Smooth muscle cell (in vitro differentiated cells): ENCODE data around the gene PDGFD. TPM values are rescaled to one million over a fixed set of nuclear protein-coding genes. Genes with fewer than 3 reads are reported as not detected.

Source experiments
- DNase-seq: peaks from one replicate; lab custom pipeline; 2025; ENCODE audit not compliant: unreplicated experiment; lab: John Stamatoyannopoulos, UW
- H2AFZ ChIP-seq: fragments of 200-600 bp; sonication (generic); 2 replicates; pipeline ENCODE4 v1.6.0; 2016; ENCODE audit warnings: antibody characterized with exemption, low read depth, mild to moderate bottlenecking
- H3F3A ChIP-seq: fragments of 200-600 bp; sonication (generic); 2 replicates; pipeline ENCODE4 v1.6.0; 2017; ENCODE audit warnings: antibody characterized with exemption, low read depth
- H3K27ac ChIP-seq: fragments of 200-600 bp; sonication (generic); 2 replicates; pipeline ENCODE4 v1.5.1; 2016; ENCODE audit warnings: low read depth, mild to moderate bottlenecking
- H3K27me3 ChIP-seq: fragments of 200-600 bp; sonication (generic); 2 replicates; pipeline ENCODE4 v1.6.1; 2016; ENCODE audit warnings: low read depth, mild to moderate bottlenecking
- H3K36me3 ChIP-seq: fragments of 200-600 bp; sonication (generic); 2 replicates; pipeline ENCODE4 v1.5.1; 2016; ENCODE audit warnings: low read depth
- H3K4me1 ChIP-seq: fragments of 200-600 bp; sonication (generic); 2 replicates; pipeline ENCODE4 v1.5.1; 2016; ENCODE audit warnings: low read depth
- H3K4me2 ChIP-seq: fragments of 200-600 bp; sonication (generic); 2 replicates; pipeline ENCODE4 v1.6.0; 2016; ENCODE audit warnings: mild to moderate bottlenecking
- H3K4me3 ChIP-seq: fragments of 200-600 bp; sonication (generic); 2 replicates; pipeline ENCODE4 v1.5.1; 2016; ENCODE audit warnings: mild to moderate bottlenecking
- H3K79me2 ChIP-seq: fragments of 200-600 bp; sonication (generic); 2 replicates; pipeline ENCODE4 v1.6.0; 2016; ENCODE audit warnings: low read depth, mild to moderate bottlenecking
- H3K9ac ChIP-seq: fragments of 200-600 bp; sonication (generic); 2 replicates; pipeline ENCODE4 v1.6.0; 2016; ENCODE audit warnings: low read depth
- H3K9me3 ChIP-seq: fragments of 200-600 bp; sonication (generic); replicated peaks from 2 replicates; pipeline ENCODE4 v1.5.1; 2016; ENCODE audit warnings: low read depth
- H4K20me1 ChIP-seq: fragments of 200-600 bp; sonication (generic); 2 replicates; pipeline ENCODE4 v1.6.0; 2016; ENCODE audit warnings: low read depth
- WGBS: methylation state at CpG from one replicate; pipeline ENCODE4 v1.1.7; 2016; ENCODE audit warnings: low lambda C conversion rate; 5-methylcytosine and 5-hydroxymethylcytosine counted together
- polyA plus RNA-seq: library from polyadenylated mRNA; unstranded; fragments of >200 nt; fragmentation: Nextera tagmentation; extraction: Ambion mirVana; gene quantifications from 2 replicates; pipeline ENCODE4 v1.2.1, GENCODE V29; 2016
- total RNA-seq: library from RNA; depleted of rRNA; stranded (reverse); fragments of >200 nt; gene quantifications from 2 replicates; pipeline ENCODE4 v1.2.3, GENCODE V29; 2014
- TF ChIP-seq, protein P1 (sequence below): fragments of 200-600 bp; sonication (generic); IDR thresholded peaks from 2 replicates; pipeline ENCODE4 v1.5.1; 2017; ENCODE audit warnings: borderline replicate concordance, mild to moderate bottlenecking, antibody characterized with exemption; ENCODE audit not compliant: insufficient read depth, poor library complexity, severe bottlenecking

Gene PDGFD
- total RNA-seq (6.3 and 10.0 TPM in 2 replicates), polyA plus RNA-seq (1.5 and 2.7 TPM in 2 replicates)

DNA sequence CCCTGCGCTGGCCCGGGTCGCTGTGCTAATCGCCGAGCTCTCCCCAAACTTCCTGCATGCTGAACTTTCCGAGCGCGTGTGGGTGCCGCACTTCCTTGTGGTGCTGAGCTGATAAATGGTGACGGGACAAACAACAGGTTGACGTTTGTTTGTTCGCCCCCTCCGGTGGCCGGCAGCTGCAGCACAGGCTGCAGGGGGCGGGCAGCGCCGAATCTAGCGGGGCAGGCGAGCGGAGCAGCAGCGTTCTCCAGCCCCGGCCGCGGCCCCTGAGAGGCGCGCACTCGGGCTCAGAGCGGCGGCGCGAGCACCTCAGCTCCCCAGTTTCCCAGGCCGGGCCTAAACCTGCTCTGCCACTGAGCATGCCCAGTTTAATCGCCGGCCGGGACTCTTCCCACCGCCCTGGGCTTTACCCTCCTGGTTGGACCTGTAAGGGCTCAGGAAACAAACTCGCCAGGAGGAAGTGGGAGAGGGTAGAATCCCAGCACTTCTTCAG is at the start of gene PDGFD:
Gene PDGFD (minus strand): TSS at position 120 of the 493 bp plus-strand sequence.
- TF ChIP-seq, protein P1, sequence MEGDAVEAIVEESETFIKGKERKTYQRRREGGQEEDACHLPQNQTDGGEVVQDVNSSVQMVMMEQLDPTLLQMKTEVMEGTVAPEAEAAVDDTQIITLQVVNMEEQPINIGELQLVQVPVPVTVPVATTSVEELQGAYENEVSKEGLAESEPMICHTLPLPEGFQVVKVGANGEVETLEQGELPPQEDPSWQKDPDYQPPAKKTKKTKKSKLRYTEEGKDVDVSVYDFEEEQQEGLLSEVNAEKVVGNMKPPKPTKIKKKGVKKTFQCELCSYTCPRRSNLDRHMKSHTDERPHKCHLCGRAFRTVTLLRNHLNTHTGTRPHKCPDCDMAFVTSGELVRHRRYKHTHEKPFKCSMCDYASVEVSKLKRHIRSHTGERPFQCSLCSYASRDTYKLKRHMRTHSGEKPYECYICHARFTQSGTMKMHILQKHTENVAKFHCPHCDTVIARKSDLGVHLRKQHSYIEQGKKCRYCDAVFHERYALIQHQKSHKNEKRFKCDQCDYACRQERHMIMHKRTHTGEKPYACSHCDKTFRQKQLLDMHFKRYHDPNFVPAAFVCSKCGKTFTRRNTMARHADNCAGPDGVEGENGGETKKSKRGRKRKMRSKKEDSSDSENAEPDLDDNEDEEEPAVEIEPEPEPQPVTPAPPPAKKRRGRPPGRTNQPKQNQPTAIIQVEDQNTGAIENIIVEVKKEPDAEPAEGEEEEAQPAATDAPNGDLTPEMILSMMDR, result peak; percentile 36
- no peaks in the 10 kb centered on the region for H3K36me3 ChIP-seq
- H3K79me2 ChIP-seq, result no peaks in the 10 kb centered on the region
- H3F3A ChIP-seq, result no peaks in the 10 kb centered on the region
- no peaks in the 10 kb centered on the region for H3K9me3 ChIP-seq
- H4K20me1 ChIP-seq, result no peaks in the 10 kb centered on the region
- no peak within 1 kb of the TSS for H3K27ac ChIP-seq
- peaks cover 7% of the 10 kb centered on the region for H3K27me3 ChIP-seq
- peak within 1 kb of the TSS; percentile 87 for H3K4me2 ChIP-seq
- H2AFZ ChIP-seq, result peak within 1 kb of the TSS; percentile 92
- no peaks in the 10 kb centered on the region for H3K4me1 ChIP-seq
- H3K9ac ChIP-seq, result no peak within 1 kb of the TSS
- DNase-seq, result no peak
- under 1% methylated on average over 37 of the region's 37 CpGs for WGBS
- H3K4me3 ChIP-seq, result peak within 1 kb of the TSS; percentile 67

DNA sequence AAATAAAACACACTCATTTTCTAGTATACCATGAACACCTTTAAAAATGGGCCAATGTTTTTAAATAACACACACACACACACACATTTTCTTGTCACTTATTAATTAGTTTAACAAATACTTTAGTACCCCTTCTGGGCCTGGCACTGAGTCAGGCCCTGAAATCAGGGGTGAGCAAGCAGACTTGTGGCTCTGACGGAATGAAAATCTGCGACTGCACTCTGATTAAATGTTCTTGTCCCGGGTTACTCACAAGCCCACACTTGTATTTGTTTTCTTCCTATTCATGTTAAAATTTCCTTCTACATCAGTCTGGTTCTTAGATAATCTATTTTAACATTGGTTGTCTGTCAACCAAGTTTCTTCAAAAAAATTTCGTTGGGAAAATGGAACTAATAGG is 43.0 kb upstream of the PDGFD start:
- WGBS, result 67% methylated on average over 4 of the region's 4 CpGs
- Histone ChIP-seq H3K4me3 (no peak overlapping the region), H4K20me1 (no peaks in the 10 kb centered on the region)

DNA sequence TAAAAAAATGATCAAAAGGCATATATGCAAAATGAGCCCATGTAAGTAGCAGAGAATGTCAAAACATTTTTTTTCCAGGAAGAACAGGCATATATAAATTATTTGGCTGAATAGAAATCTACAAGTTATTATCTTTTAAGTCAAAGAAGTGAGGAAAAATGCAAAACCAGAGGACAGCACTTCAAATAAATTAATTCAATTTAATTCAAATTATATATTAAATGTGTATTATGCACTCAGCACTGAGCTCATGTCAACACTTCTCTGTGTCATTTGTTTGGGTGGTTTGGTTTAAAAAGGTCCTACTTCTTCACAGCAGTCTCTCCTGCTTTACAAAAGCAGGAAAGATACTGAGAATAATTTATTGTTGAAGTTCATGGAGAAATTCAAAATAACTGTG is 41.9 kb upstream of the PDGFD start:
- H2AFZ ChIP-seq, result no peak overlapping the region
- H3F3A ChIP-seq, result no peaks in the 10 kb centered on the region
- no peak for DNase-seq
- H3K27ac ChIP-seq, result no peak overlapping the region
- H3K4me3 ChIP-seq, result no peak overlapping the region
- H3K36me3 ChIP-seq, result no peaks in the 10 kb centered on the region
- no peaks in the 10 kb centered on the region for H4K20me1 ChIP-seq
- H3K4me2 ChIP-seq, result no peak overlapping the region
- no peaks in the 10 kb centered on the region for H3K9me3 ChIP-seq
- no peaks in the 10 kb centered on the region for H3K27me3 ChIP-seq
- no peak overlapping the region for H3K9ac ChIP-seq
- TF ChIP-seq, protein P1, result no peak
- no peaks in the 10 kb centered on the region for H3K79me2 ChIP-seq
- H3K4me1 ChIP-seq, result no peaks in the 10 kb centered on the region

More for the DNA sequence above, 43.0 kb upstream of the PDGFD start:
- Histone ChIP-seq H3K27me3 (no peaks in the 10 kb centered on the region), H3K36me3 (no peaks in the 10 kb centered on the region), H3K9ac (no peak overlapping the region), H3K27ac (no peak overlapping the region), H3K9me3 (no peaks in the 10 kb centered on the region), H3K79me2 (no peaks in the 10 kb centered on the region), H3F3A (no peaks in the 10 kb centered on the region), H3K4me2 (no peak overlapping the region), H2AFZ (no peak overlapping the region), H3K4me1 (no peaks in the 10 kb centered on the region)
- no peak for DNase-seq
- TF ChIP-seq, protein P1, result no peak

DNA sequence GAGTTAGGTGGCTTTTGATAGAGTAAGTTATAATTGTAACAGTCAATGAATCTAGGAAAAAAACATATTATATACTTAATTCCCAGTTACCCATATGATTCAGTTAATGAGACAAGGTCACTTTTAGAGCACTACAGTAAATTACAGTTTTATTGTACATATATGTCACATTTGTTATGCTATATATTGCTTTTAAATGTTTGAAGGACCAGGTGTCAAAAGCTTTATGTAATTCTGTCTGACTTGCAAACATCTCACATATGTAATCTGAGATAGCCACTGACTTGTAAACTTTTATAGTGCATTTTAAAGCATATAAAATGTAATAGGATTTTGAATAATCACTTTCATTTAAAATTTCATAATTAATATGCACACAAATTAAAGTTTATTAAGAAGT is 36.7 kb upstream of the PDGFD start:
- Histone ChIP-seq H3K27ac (no peak overlapping the region), H3K4me1 (no peaks in the 10 kb centered on the region), H3K4me2 (no peak overlapping the region), H3F3A (no peaks in the 10 kb centered on the region), H4K20me1 (no peaks in the 10 kb centered on the region), H3K36me3 (no peaks in the 10 kb centered on the region), H2AFZ (no peak overlapping the region), H3K27me3 (no peaks in the 10 kb centered on the region), H3K4me3 (no peak overlapping the region), H3K9me3 (no peaks in the 10 kb centered on the region), H3K9ac (no peak overlapping the region), H3K79me2 (no peaks in the 10 kb centered on the region)
- TF ChIP-seq, protein P1, result no peak
- DNase-seq, result no peak
